GM12865 (cell line): ENCODE results near the gene TOR1AIP2.

Source experiments
- DNase-seq: peaks from one replicate; pipeline ENCODE4 v3.0.0; 2010; ENCODE audit warnings: low read depth
- H3K4me3 ChIP-seq: 2 replicates; pipeline ENCODE4 v1.5.1; 2011; ENCODE audit warnings: mild to moderate bottlenecking, low read depth, low read length, control low read depth
- TF ChIP-seq, protein P1 (sequence below): IDR thresholded peaks from 2 replicates; pipeline ENCODE4 v1.5.1; 2011; ENCODE audit warnings: low read length, control low read depth, low read depth, inconsistent platforms; ENCODE audit not compliant: insufficient read depth; ENCODE audit errors: missing control alignments

Gene TOR1AIP2

DNA sequence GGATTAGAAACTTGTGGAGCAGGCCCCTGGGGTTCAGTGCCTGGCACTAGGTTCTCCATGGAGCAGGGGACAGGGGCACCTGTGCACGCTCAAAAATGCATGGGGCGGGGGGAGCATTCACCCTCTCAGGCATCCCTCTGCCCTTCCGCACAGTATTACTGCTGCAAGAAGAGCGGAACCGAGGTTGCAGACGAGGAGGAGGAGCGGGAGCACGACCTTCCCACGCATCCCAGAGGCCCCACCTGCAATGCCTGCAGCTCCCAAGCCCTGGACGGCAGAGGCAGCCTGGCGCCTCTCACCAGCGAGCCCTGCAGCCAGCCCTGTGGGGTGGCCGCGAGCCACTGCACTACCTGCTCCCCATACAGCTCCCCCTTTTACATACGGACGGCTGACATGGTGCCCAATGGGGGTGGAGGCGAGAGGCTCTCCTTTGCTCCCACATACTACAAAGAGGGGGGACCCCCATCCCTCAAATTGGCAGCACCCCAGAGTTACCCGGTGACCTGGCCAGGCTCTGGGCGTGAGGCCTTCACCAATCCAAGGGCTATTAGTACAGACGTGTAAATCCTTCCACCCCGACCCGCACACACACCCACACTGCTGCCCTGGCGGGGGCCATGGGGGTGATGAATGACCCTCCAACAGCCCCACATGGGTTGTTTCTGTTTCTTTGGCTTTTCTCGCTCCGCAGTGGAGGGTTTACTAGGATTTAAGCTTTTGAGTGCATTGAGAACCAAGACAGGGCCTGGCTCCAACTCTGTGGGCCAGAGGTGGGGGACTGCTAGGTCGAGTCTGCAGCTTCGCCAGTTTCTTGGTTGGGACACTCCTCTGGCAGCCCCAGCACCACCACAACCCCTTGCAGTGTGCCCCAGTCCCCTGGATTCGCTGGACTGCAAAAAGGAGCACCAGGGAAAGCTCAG lies 63.7 kb downstream of the TOR1AIP2 start:
- no peak for DNase-seq
- TF ChIP-seq, protein P1, sequence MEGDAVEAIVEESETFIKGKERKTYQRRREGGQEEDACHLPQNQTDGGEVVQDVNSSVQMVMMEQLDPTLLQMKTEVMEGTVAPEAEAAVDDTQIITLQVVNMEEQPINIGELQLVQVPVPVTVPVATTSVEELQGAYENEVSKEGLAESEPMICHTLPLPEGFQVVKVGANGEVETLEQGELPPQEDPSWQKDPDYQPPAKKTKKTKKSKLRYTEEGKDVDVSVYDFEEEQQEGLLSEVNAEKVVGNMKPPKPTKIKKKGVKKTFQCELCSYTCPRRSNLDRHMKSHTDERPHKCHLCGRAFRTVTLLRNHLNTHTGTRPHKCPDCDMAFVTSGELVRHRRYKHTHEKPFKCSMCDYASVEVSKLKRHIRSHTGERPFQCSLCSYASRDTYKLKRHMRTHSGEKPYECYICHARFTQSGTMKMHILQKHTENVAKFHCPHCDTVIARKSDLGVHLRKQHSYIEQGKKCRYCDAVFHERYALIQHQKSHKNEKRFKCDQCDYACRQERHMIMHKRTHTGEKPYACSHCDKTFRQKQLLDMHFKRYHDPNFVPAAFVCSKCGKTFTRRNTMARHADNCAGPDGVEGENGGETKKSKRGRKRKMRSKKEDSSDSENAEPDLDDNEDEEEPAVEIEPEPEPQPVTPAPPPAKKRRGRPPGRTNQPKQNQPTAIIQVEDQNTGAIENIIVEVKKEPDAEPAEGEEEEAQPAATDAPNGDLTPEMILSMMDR, result no peak
- no peak overlapping the region for H3K4me3 ChIP-seq

DNA sequence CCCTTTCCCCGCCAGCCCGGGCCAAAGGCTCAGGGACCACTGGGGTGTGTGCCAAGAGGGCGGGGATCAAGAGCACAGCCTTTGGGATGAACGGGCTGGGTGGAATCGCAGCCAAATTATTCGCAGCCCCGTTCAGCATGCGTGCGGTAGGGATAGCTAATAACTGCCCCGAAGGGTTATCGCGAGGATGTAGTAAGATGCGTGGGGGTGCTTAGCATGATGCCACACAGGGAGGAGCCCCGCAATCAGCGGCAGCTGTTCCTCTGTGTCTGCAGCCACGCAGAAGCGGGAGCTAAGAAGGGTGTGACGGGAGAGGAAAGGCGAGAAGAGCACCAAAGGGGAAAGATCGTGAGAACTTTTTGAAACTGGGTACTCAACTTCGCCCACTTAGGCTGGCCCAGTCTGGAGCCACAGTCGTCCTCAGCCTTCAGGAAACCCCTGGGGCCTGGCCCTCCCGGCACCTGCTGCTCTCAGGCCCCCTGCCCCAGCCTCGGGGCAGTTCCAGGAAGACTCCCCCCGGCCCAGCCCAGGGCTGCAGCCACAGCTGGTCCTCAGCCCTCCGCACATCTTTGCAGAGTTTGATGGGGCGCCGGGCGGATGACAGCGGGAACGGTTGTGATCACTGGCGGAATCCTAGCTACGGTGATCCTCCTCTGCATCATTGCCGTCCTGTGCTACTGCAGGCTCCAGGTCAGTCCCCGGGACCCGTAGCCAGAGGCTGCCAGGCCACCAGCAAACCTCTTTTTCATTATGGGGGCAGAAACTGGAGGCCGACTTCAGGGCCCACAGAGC lies 64.9 kb downstream of the TOR1AIP2 start:
- TF ChIP-seq, protein P1, result no peak
- no peak for DNase-seq

DNA sequence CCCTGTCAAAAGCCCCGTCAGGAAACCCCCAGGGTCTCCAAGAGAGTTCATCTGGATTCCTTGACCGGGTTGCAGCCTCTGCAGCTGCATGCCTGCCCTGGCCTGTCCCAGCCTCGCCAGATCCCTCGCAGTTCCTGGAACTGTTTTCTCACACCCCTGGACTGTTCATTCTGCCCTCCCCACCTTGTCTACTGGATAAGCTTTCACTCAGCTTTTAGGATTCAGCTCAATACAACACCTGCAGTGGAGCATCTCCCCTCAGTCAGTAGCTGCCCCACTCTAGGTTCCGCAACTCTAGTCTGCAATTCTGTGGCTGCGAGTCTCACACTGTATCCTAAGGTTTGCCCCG lies 67.3 kb downstream of the TOR1AIP2 start:
- DNase-seq, result no peak
- H3K4me3 ChIP-seq, result no peak overlapping the region
- TF ChIP-seq, protein P1, result no peak

More for the DNA sequence above, 64.9 kb downstream of the TOR1AIP2 start:
- H3K4me3 ChIP-seq, result no peak overlapping the region

DNA sequence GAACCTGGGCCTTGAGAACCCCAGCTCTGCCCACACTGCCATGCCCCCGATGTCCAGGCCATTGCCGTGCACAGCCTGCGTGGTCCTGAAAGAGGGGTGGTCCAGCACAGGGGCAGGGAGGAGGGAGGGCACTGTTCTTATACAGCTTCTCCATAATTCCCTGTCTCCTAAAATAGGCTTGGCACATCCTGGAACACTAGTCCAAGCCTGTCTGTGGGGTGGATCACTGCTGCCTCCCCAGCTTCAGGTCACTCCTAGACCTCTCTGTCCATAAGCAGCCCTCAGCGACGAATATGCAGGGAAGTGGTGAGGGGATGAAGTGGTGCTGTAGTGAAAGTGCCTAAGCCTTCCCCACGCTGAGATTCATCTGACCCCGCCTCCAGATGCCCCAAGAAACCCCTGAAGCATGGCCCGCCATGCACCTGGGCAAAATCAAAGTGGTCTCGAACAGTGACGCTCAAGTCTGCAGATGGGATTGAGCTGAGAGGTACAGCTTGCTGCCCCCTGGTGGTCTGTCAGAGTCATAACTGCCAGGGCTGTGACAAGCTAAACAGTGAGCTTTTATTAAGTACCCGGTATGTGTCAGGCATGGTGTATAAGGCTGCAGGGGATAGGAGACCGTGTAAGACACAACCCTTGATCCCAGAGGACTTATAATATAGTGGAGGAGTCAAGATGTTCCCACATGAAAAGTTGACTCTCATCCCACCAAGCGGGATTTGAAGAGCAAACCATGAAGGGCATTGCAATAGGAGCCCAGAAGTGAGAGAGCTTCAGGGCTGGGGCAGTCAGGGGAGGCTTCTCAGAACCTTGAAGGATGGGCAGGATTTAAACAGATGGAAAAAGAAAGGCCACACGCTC lies 67.9 kb downstream of the TOR1AIP2 start:
- DNase-seq, result peak; percentile 81
- no peak overlapping the region for H3K4me3 ChIP-seq
- TF ChIP-seq, protein P1, result peak; percentile 91

DNA sequence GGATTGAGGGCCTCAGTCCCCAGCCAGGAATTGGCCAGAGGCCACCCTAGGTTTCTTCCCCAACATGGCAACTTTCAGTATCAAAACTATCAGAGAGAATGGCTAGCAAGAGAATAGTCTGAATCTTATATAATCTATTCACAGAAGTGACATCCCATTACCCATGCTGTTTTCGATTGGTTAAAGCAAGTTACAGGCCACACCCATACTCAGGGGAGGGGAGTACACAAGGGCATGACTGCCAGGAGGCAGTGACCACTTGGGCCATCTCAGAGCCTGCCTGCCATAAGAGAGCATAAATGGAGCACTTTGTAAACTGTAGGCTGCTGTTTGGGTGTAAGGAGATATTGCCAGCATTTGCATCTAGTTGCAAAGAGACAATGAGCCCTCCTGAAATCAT lies 69.1 kb downstream of the TOR1AIP2 start:
- H3K4me3 ChIP-seq, result no peak overlapping the region
- DNase-seq, result no peak
- TF ChIP-seq, protein P1, result no peak

DNA sequence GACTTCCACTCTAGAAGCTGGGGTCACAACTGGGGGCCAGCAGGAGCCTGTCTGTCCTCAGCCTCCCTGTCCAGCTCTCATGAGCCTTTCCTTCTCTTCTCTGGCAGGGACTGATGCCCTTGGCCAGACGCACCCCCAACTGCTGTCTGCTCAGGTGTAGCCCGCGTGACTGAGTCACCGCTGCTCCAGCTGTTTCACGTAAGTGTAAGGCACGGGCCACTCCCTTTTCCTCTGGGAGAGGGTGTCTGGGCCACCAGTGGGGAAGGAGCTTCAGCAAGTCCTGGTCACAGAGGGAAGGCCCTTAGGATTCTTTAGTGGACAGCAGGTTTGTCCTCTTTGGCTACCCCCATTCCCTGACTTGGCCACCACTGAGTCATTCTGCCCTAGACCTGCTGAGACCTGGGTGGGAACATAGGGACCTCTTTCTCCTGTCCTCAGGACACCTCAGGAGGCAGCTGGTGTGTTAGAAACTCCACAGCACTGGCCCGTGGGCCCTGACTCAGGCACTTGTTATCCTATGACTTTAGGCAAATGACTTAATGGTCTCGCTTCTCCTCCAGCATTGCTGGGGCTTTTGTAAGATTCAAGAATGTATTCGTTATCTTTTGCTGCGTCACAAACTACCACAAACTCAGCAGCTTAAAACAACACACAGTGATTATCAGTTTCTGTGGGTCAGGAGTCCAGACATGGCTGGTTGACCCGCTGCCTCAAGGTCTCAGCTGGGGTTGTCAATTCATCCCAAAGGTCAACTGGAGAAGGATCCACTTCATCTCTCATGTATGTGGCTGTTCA lies 69.7 kb downstream of the TOR1AIP2 start:
- DNase-seq, result no peak
- no peak overlapping the region for H3K4me3 ChIP-seq
- TF ChIP-seq, protein P1, result no peak
